SHP77 treated with DMSO at 0.1 percent for 48 hours (cell line): ENCODE measurements around the gene HOXD3.

Experiments used
- DNase-seq: peaks from one replicate; lab custom pipeline; 2025; lab: John Stamatoyannopoulos, UW

The HOXD3 gene

GRCh38 chr2:176149481-176149938 is 7.6 kb upstream of the HOXD3 start:
- DNase-seq: no peak

- DNase-seq: no peak
These were observed 7.0 kb upstream of the HOXD3 start for GRCh38 chr2:176149939-176150583.

- DNase-seq: no peak
These were observed 6.3 kb upstream of the HOXD3 start for GRCh38 chr2:176150584-176151441.

GRCh38 chr2:176151442-176152287 is 5.4 kb upstream of the HOXD3 start, which contains the start of gene HOXD4:
Gene HOXD4, plus strand, starts transcription at chr2:176151550. Its CDS starts 84 bp downstream, at chr2:176151634.
- DNase-seq: no peak

GRCh38 chr2:176152350-176153181 is 4.5 kb upstream of the HOXD3 start:
- no peak for DNase-seq

- no peak for DNase-seq
These were observed 2.4 kb upstream of the HOXD3 start for GRCh38 chr2:176154576-176155252.

- no peak for DNase-seq
These were observed 1.6 kb upstream of the HOXD3 start for GRCh38 chr2:176155356-176156044.

- no peak for DNase-seq
These were observed 753 bp upstream of the HOXD3 start for GRCh38 chr2:176156301-176156806.

GRCh38 chr2:176157499-176158185 is 535 bp downstream of the HOXD3 start:
- DNase-seq: no peak

- DNase-seq: no peak
These were observed 1.1 kb downstream of the HOXD3 start for GRCh38 chr2:176158186-176158591.

GRCh38 chr2:176158855-176159662 is 2.0 kb downstream of the HOXD3 start:
- no peak for DNase-seq

GRCh38 chr2:176159663-176160250 is 2.6 kb downstream of the HOXD3 start:
- DNase-seq: no peak

- no peak for DNase-seq
These were observed 3.3 kb downstream of the HOXD3 start for GRCh38 chr2:176160251-176160985.

GRCh38 chr2:176160986-176161824 is 4.1 kb downstream of the HOXD3 start:
- DNase-seq: no peak

- no peak for DNase-seq
These were observed 4.9 kb downstream of the HOXD3 start for GRCh38 chr2:176161825-176162626.
